ENCODE measurements around the gene NPNT. TPM values are rescaled to one million over a fixed set of nuclear protein-coding genes. Genes with fewer than 3 reads are reported as not detected.

NPNT gene
- total and polyA plus RNA-seq, 12 donors, result 1.7 to 32.6 (median 4.3) TPM

DNA sequence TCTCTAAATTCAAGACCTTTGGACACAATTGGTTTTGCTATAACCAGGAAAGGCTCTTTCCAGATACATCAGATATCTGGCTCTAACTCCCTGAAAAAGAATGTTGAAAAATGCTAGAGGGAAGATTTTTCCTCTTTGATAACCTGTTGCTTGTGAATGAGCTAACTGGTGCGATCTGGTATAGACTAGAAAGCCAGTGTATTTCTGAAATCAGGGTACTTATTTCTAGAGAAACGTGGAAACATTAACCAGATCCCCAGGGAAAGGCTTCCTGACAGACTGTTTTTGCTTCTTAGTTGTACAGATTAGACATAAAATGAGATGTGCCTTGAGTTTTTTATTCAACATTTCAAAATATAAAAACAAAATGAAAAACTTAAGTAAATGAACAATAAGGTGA, 107.7 kb downstream of the NPNT start:
- intact Hi-C loops (cut with DNase I), result no loop called here
- Histone ChIP-seq H3K36me3 (no peaks in the 10 kb centered on the region), H3K4me3 (no peak overlapping the region), H3K4me1 (no peaks in the 10 kb centered on the region), H3K27ac (no peak overlapping the region), H3K27me3 (no peaks in the 10 kb centered on the region), H3K9me3 (no peaks in the 10 kb centered on the region)
- ATAC-seq (no peak), DNase-seq (no peak)
- WGBS, 2 donors, result 63 to 64% methylated on average over 2 of the region's 2 CpGs
- TF ChIP-seq, protein P1, sequence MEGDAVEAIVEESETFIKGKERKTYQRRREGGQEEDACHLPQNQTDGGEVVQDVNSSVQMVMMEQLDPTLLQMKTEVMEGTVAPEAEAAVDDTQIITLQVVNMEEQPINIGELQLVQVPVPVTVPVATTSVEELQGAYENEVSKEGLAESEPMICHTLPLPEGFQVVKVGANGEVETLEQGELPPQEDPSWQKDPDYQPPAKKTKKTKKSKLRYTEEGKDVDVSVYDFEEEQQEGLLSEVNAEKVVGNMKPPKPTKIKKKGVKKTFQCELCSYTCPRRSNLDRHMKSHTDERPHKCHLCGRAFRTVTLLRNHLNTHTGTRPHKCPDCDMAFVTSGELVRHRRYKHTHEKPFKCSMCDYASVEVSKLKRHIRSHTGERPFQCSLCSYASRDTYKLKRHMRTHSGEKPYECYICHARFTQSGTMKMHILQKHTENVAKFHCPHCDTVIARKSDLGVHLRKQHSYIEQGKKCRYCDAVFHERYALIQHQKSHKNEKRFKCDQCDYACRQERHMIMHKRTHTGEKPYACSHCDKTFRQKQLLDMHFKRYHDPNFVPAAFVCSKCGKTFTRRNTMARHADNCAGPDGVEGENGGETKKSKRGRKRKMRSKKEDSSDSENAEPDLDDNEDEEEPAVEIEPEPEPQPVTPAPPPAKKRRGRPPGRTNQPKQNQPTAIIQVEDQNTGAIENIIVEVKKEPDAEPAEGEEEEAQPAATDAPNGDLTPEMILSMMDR (IDR thresholded peaks at IDR 0.05), result no peak

- H3K36me3 ChIP-seq, result no peaks in the 10 kb centered on the region
- H3K9me3 ChIP-seq, result peaks cover 0 to 32% (median 17%) of the 10 kb centered on the region in 11 donors
- DNase-seq (no peak), ATAC-seq (no peak)
- no peaks in the 10 kb centered on the region for H3K27me3 ChIP-seq
- no peak overlapping the region for H3K4me3 ChIP-seq
- intact Hi-C loops (cut with DNase I), result no loop called here
- no peaks in the 10 kb centered on the region for H3K4me1 ChIP-seq
- TF ChIP-seq, protein P1 (IDR thresholded peaks at IDR 0.05), result no peak
- WGBS, 2 donors, result 91 to 95% methylated on average over 2 of the region's 2 CpGs
- H3K27ac ChIP-seq, result no peak overlapping the region
These were observed 115.5 kb downstream of the NPNT start for GRCh38 chr4:106010761-106011160.

GRCh38 chr4:106011387-106011786, 116.1 kb downstream of the NPNT start:
- Histone ChIP-seq H3K27ac (no peak overlapping the region), H3K27me3 (no peaks in the 10 kb centered on the region), H3K4me1 (no peaks in the 10 kb centered on the region), H3K9me3 (peaks cover 0 to 32% (median 17%) of the 10 kb centered on the region in 11 donors), H3K4me3 (no peak overlapping the region), H3K36me3 (no peaks in the 10 kb centered on the region)
- 93 to 97% methylated on average over 1 of the region's 1 CpG for WGBS, 2 donors
- TF ChIP-seq, protein P1 (IDR thresholded peaks at IDR 0.05), result no peak
- no peak for ATAC-seq
- DNase-seq, result no peak
- intact Hi-C loops (cut with DNase I), result no loop called here

GRCh38 chr4:106017975-106018374, 122.7 kb downstream of the NPNT start:
- no peaks in the 10 kb centered on the region for H3K27me3 ChIP-seq
- H3K4me3 ChIP-seq, result no peak overlapping the region
- H3K36me3 ChIP-seq, result no peaks in the 10 kb centered on the region
- H3K27ac ChIP-seq, result no peak overlapping the region
- no peak for DNase-seq
- H3K9me3 ChIP-seq, result peaks cover 0 to 8% (median 0%) of the 10 kb centered on the region in 11 donors
- peaks cover 0 to 11% (median 0%) of the 10 kb centered on the region in 9 donors for H3K4me1 ChIP-seq
- 82 to 85% methylated on average over 5 of the region's 5 CpGs for WGBS, 2 donors
- ATAC-seq, result no peak
- intact Hi-C loops (cut with DNase I), result no loop called here
- TF ChIP-seq, protein P1 (IDR thresholded peaks at IDR 0.05), result no peak
